Stimulated activated CD8-positive, alpha-beta memory T cell treated with anti-CD3 and anti-CD28 coated beads, Interleukin-12 subunit alpha, Interleukin-12 subunit beta, amount 100 ng/mL, for 24 hours (primary cell): ENCODE measurements around the gene BIRC6.
"Not testable (repeated sequence)": the region's sequence is repeated elsewhere in the genome, so short reads cannot be mapped to it uniquely, and the experiment has no call there.

Experiments
- DNase-seq: peaks from one replicate; pipeline ENCODE4 v3.0.0-alpha.2; 2020; ENCODE audit errors: extremely low read depth

Gene BIRC6

GRCh38 chr2:32446369-32446768 lies 89.5 kb downstream of the BIRC6 start:
- DNase-seq = no peak

- no peak for DNase-seq
Observed at GRCh38 chr2:32450851-32451250, 94.0 kb downstream of the BIRC6 start.

GRCh38 chr2:32452338-32453064 lies 95.7 kb downstream of the BIRC6 start:
- DNase-seq = no peak

- DNase-seq = no peak
Observed at GRCh38 chr2:32453242-32454062, 96.6 kb downstream of the BIRC6 start.

GRCh38 chr2:32455816-32456215 lies 99.0 kb downstream of the BIRC6 start:
- DNase-seq = no peak

GRCh38 chr2:32456808-32457207 lies 100.0 kb downstream of the BIRC6 start:
- no peak for DNase-seq

- DNase-seq = no peak
Observed at GRCh38 chr2:32457814-32458213, 101.0 kb downstream of the BIRC6 start.

GRCh38 chr2:32460861-32461260 lies 104.0 kb downstream of the BIRC6 start:
- not testable (repeated sequence) for DNase-seq

GRCh38 chr2:32463110-32463509 lies 106.3 kb downstream of the BIRC6 start:
- no peak for DNase-seq

- DNase-seq = no peak
Observed at GRCh38 chr2:32464431-32464830, 107.6 kb downstream of the BIRC6 start.

GRCh38 chr2:32472605-32473004 lies 115.8 kb downstream of the BIRC6 start:
- DNase-seq = no peak

GRCh38 chr2:32474381-32474780 lies 117.6 kb downstream of the BIRC6 start:
- DNase-seq = no peak

GRCh38 chr2:32478889-32479620 lies 122.2 kb downstream of the BIRC6 start:
- no peak for DNase-seq

- DNase-seq = no peak
Observed at GRCh38 chr2:32479993-32480392, 123.2 kb downstream of the BIRC6 start.

- DNase-seq = no peak
Observed at GRCh38 chr2:32482471-32482870, 125.6 kb downstream of the BIRC6 start.

- DNase-seq = no peak
Observed at GRCh38 chr2:32484937-32485336, 128.1 kb downstream of the BIRC6 start.

GRCh38 chr2:32485399-32485798 lies 128.6 kb downstream of the BIRC6 start:
- no peak for DNase-seq

- DNase-seq = no peak
Observed at GRCh38 chr2:32489061-32489460, 132.2 kb downstream of the BIRC6 start.

- DNase-seq = no peak
Observed at GRCh38 chr2:32491346-32491745, 134.5 kb downstream of the BIRC6 start.

GRCh38 chr2:32495139-32495538 lies 138.3 kb downstream of the BIRC6 start:
- DNase-seq = no peak

GRCh38 chr2:32496662-32497061 lies 139.8 kb downstream of the BIRC6 start:
- no peak for DNase-seq

- no peak for DNase-seq
Observed at GRCh38 chr2:32498306-32498705, 141.5 kb downstream of the BIRC6 start.

GRCh38 chr2:32502941-32503340 lies 146.1 kb downstream of the BIRC6 start:
- no peak for DNase-seq
